ENCODE results near the gene CARS1. TPM values are rescaled to one million over a fixed set of nuclear protein-coding genes. Genes with fewer than 3 reads are reported as not detected.

The CARS1 gene
- total RNA-seq, 1 donor from 2014 or later = 14.3 TPM

GRCh38 chr11:3014057-3014938, 42.9 kb downstream of the CARS1 start:
- Histone ChIP-seq H3K27me3 (ENCODE audit: low read depth) (no peaks in the 10 kb centered on the region), H3K27ac (replicated peaks) (no peak overlapping the region)

GRCh38 chr11:3011891-3012885, 45.0 kb downstream of the CARS1 start:
- no peaks in the 10 kb centered on the region for H3K4me1 ChIP-seq
- no peak for TF ChIP-seq CTCF (IDR thresholded peaks at IDR 0.05; ENCODE audit: borderline replicate concordance)
- no peaks in the 10 kb centered on the region for H3K9me3 ChIP-seq (replicated peaks)
- no peaks in the 10 kb centered on the region for H3K27me3 ChIP-seq (ENCODE audit: low read depth)
- no peak for DNase-seq
- peaks cover 93% of the 10 kb centered on the region for H3K36me3 ChIP-seq
- intact Hi-C loops (cut with micrococcal nuclease) = no loop called here
- no peak overlapping the region for H3K4me3 ChIP-seq
- H3K27ac ChIP-seq (replicated peaks) = no peak overlapping the region

More at GRCh38 chr11:3014057-3014938, 42.9 kb downstream of the CARS1 start:
- Histone ChIP-seq H3K4me3 (no peak overlapping the region), H3K4me1 (no peaks in the 10 kb centered on the region), H3K36me3 (peaks cover 94% of the 10 kb centered on the region), H3K9me3 (replicated peaks) (no peaks in the 10 kb centered on the region)
- intact Hi-C loops (cut with micrococcal nuclease) = no loop called here
- no peak for TF ChIP-seq CTCF (IDR thresholded peaks at IDR 0.05; ENCODE audit: borderline replicate concordance)
- no peak for DNase-seq

- TF ChIP-seq CTCF (IDR thresholded peaks at IDR 0.05; ENCODE audit: borderline replicate concordance) = no peak
- H3K4me3 ChIP-seq = no peak overlapping the region
- H3K27me3 ChIP-seq (ENCODE audit: low read depth) = no peaks in the 10 kb centered on the region
- no peaks in the 10 kb centered on the region for H3K4me1 ChIP-seq
- H3K27ac ChIP-seq (replicated peaks) = no peak overlapping the region
- no peaks in the 10 kb centered on the region for H3K9me3 ChIP-seq (replicated peaks)
- intact Hi-C loops (cut with micrococcal nuclease) = no loop called here
- DNase-seq = no peak
- peaks cover 93% of the 10 kb centered on the region for H3K36me3 ChIP-seq
These were observed 46.5 kb downstream of the CARS1 start for GRCh38 chr11:3010521-3011275.

- no peak for TF ChIP-seq CTCF (IDR thresholded peaks at IDR 0.05; ENCODE audit: borderline replicate concordance)
- H3K4me3 ChIP-seq = no peak overlapping the region
- H3K4me1 ChIP-seq = no peaks in the 10 kb centered on the region
- H3K27ac ChIP-seq (replicated peaks) = no peak overlapping the region
- H3K36me3 ChIP-seq = peaks cover 93% of the 10 kb centered on the region
- no peaks in the 10 kb centered on the region for H3K27me3 ChIP-seq (ENCODE audit: low read depth)
- intact Hi-C loops (cut with micrococcal nuclease) = no loop called here
- no peaks in the 10 kb centered on the region for H3K9me3 ChIP-seq (replicated peaks)
- no peak for DNase-seq
These were observed 47.2 kb downstream of the CARS1 start for GRCh38 chr11:3010004-3010403.

GRCh38 chr11:3009481-3009880, 47.7 kb downstream of the CARS1 start:
- Histone ChIP-seq H3K27me3 (ENCODE audit: low read depth) (no peaks in the 10 kb centered on the region), H3K27ac (replicated peaks) (no peak overlapping the region), H3K4me3 (no peak overlapping the region), H3K9me3 (replicated peaks) (no peaks in the 10 kb centered on the region), H3K4me1 (no peaks in the 10 kb centered on the region), H3K36me3 (peaks cover 93% of the 10 kb centered on the region)
- intact Hi-C loops (cut with micrococcal nuclease) = no loop called here
- TF ChIP-seq CTCF (IDR thresholded peaks at IDR 0.05; ENCODE audit: borderline replicate concordance) = no peak
- DNase-seq = no peak
